Choroid plexus epithelial cell (primary cell): ENCODE data around the gene SUMF1.
"Not testable (repeated sequence)": the region's sequence is repeated elsewhere in the genome, so short reads cannot be mapped to it uniquely, and the experiment has no call there.

Experiments
- DNase-seq: peaks from one replicate; pipeline ENCODE4 v3.0.0-alpha.2; 2010; ENCODE audit warnings: low read depth
- H3K4me3 ChIP-seq: 2 replicates; pipeline ENCODE4 v1.5.1; 2011; ENCODE audit warnings: low read depth, mild to moderate bottlenecking, control low read depth, low read length, moderate library complexity
- CTCF ChIP-seq: conservative IDR thresholded peaks from 2 replicates; pipeline ENCODE4 v1.5.1; 2011; ENCODE audit warnings: low read depth, mild to moderate bottlenecking, control low read depth, inconsistent platforms, low read length, moderate library complexity

Gene SUMF1

DNA sequence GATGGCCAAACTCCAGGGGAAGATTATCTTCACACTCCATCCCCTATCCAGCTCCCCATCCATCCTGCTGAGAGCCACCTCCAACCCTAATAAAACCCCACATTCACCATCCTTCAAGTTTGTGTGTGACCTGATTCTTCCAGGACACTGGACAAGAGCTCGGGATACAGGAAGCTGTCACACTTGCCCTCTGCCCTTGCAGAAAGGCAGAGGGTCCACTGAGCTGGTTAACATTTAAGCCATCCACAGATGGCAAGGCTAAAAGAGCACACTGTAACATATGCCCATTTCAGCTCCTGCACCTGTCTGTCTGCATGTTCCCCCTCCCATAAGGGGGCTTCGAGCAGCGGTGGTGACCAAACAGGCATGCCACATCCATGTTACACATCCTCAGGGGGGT, 134.1 kb downstream of the SUMF1 start:
- TF ChIP-seq CTCF: no peak
- DNase-seq: no peak
- no peak overlapping the region for H3K4me3 ChIP-seq

DNA sequence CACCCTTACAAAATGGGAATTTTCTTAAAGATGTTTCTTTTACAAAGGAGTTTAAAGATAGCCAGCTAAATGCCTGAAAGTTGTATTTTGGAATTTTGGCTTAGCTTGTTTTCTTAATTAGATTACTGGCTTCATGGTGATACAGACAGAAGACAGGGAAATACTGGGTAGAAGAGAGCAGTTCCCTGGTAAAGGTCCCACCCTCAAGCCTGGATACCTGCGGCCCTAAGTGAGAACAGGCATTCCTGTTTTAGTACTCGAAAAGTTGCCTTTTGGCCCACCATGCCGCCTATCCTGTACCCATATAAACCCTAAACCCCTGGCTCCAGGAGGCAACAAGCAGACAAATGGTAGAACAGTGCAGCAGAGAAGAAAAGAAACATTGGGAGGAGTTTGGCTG, 134.5 kb downstream of the SUMF1 start:
- DNase-seq: no peak
- no peak for TF ChIP-seq CTCF
- no peak overlapping the region for H3K4me3 ChIP-seq

DNA sequence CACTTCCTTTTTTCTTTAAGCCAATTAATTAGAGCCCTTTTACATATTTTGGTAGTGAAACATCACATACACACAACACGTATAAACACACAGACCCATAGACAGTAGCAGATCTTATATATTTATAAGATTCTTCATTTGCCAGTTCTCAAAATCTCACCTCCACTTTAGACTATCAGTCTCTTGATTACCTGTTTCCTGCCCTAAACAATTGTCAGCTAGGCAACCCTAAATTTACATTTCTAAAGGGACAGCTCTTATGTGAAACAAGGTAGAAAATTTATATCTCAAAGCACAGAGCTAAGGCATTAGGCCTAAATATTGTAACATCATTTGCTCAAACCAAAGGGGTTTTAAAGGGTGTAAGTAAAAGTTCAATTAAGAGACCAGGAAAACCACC, 135.0 kb downstream of the SUMF1 start:
- H3K4me3 ChIP-seq: no peak overlapping the region
- no peak for TF ChIP-seq CTCF
- no peak for DNase-seq

- H3K4me3 ChIP-seq, DNase-seq: not testable (repeated sequence)
Measured at GRCh38 chr3:4329806-4330205, 137.3 kb downstream of the SUMF1 start.

- no peak for TF ChIP-seq CTCF
- DNase-seq: no peak
- no peak overlapping the region for H3K4me3 ChIP-seq
Measured at GRCh38 chr3:4326868-4327267, 140.2 kb downstream of the SUMF1 start.

DNA sequence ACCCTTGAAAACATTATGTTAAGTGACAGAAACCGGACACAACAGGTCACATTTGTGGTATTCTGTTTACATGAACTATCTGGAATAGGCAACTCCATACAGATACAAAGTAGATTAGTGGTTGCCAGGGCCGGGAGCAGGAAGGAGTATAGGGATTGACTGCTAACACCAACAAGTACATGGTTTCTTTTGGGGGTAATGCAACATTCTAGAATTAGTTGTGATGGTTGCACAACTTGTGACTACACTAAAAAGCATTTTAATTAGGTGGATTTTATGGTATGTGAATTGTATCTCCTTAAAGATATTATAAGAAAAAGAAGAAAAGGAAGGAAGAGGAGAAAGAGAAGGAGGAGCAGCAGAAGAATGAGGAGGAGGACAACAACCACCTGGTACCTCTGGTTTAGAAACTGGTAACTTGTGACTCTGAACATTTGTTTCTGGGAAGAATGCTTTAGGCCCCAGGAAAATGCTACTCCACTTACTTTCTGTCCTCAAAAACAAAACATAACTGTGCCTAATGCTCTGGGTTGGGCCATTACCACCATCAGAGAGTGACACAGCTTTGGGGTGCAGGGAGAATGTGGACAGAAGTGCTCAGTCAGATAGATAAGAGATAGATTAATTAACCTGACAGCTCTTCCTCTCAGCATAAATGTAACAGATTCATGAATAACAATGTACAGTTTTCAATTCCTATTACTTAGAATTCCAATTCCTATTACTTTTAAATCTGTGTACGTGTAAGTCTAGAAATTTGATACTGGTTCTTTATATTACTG, 143.6 kb downstream of the SUMF1 start:
- no peak for DNase-seq
- no peak overlapping the region for H3K4me3 ChIP-seq
- no peak for TF ChIP-seq CTCF

DNA sequence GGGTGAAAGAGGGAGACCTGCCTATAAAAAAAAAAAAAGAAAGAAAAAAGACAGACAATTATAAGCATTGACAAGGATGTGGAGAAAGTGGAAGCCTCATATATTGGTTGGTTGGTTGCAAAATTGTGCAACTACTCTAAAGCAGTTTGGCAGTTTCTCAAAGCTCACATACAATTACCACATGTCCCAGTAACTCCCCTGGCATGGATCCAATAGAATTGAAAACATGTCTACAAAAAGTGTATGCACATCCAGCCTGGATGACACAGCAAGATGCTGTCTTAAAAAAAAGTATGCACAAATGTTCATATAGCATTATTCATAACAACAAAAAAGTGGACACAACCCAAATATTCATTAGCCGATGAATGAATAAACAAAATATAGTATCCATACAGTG, 144.4 kb downstream of the SUMF1 start:
- peak; percentile 98 for DNase-seq
- TF ChIP-seq CTCF: no peak
- no peak overlapping the region for H3K4me3 ChIP-seq
